ENCODE measurements around the gene LCN12. TPM values are rescaled to one million over a fixed set of nuclear protein-coding genes. Genes with fewer than 3 reads are reported as not detected.

Gene LCN12
- polyA plus RNA-seq, 1 donor from 2014 or later: 2.9 TPM

- Histone ChIP-seq H3F3A (ENCODE audit: insufficient read depth, low read length, poor library complexity, severe bottlenecking) (no peaks in the 10 kb centered on the region), H3K4me2 (ENCODE audit: low read length) (no peak overlapping the region), H3K4me3 (ENCODE audit: low read length) (no peak overlapping the region), H2AFZ (ENCODE audit: low read depth, low read length) (no peak overlapping the region), H4K20me1 (ENCODE audit: insufficient read depth) (no peaks in the 10 kb centered on the region), H3K9me3 (ENCODE audit: low read length) (no peaks in the 10 kb centered on the region), H3K79me2 (replicated peaks; ENCODE audit: insufficient read depth, low read length) (no peaks in the 10 kb centered on the region), H3K9ac (ENCODE audit: low read length) (no peak overlapping the region), H3K9me2 (ENCODE audit: insufficient read depth, low read length) (no peaks in the 10 kb centered on the region), H3K27ac (ENCODE audit: low read length) (no peak overlapping the region), H3K36me3 (ENCODE audit: insufficient read depth, low read length) (no peaks in the 10 kb centered on the region), H3K27me3 (ENCODE audit: insufficient read depth, low read depth, low read length) (no peaks in the 10 kb centered on the region)
- TF ChIP-seq, protein P1, sequence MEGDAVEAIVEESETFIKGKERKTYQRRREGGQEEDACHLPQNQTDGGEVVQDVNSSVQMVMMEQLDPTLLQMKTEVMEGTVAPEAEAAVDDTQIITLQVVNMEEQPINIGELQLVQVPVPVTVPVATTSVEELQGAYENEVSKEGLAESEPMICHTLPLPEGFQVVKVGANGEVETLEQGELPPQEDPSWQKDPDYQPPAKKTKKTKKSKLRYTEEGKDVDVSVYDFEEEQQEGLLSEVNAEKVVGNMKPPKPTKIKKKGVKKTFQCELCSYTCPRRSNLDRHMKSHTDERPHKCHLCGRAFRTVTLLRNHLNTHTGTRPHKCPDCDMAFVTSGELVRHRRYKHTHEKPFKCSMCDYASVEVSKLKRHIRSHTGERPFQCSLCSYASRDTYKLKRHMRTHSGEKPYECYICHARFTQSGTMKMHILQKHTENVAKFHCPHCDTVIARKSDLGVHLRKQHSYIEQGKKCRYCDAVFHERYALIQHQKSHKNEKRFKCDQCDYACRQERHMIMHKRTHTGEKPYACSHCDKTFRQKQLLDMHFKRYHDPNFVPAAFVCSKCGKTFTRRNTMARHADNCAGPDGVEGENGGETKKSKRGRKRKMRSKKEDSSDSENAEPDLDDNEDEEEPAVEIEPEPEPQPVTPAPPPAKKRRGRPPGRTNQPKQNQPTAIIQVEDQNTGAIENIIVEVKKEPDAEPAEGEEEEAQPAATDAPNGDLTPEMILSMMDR (IDR thresholded peaks at IDR 0.05; ENCODE audit: poor library complexity, severe bottlenecking): no peak
- no peak for TF ChIP-seq REST (IDR thresholded peaks at IDR 0.05; ENCODE audit: borderline replicate concordance)
- TF ChIP-seq MXI1 (conservative IDR thresholded peaks at IDR 0.05; ENCODE audit: poor library complexity, severe bottlenecking): no peak
- TF ChIP-seq EP300 (conservative IDR thresholded peaks at IDR 0.05; ENCODE audit: poor library complexity, severe bottlenecking): no peak
- no peak for TF ChIP-seq SMC3 (conservative IDR thresholded peaks at IDR 0.05; ENCODE audit: poor library complexity)
Observed at GRCh38 chr9:136960212-136960937, 8.3 kb downstream of the LCN12 start.

DNA sequence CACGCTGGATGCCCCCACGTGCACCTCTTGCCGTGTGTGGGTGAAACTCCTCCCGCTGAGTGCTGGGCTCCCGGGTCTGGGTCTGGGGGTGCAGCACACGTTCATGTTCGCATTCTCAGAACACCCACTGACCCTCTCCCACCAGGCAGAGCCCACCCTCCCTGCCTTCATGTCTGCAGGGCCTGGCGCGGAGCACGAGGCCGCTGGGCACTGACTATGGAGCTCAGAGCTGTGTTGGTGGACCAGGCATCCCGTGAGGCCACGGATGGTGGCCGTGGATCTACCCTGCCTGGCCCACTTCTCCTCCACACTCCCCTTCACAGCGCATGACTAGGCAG is 8.8 kb downstream of the LCN12 start:
- Histone ChIP-seq H3K9me2 (ENCODE audit: insufficient read depth, low read length) (no peaks in the 10 kb centered on the region), H3K79me2 (replicated peaks; ENCODE audit: insufficient read depth, low read length) (no peaks in the 10 kb centered on the region), H3K4me2 (ENCODE audit: low read length) (no peak overlapping the region), H3K27me3 (ENCODE audit: insufficient read depth, low read depth, low read length) (no peaks in the 10 kb centered on the region), H3K4me3 (ENCODE audit: low read length) (no peak overlapping the region), H3K9ac (ENCODE audit: low read length) (no peak overlapping the region), H3K9me3 (ENCODE audit: low read length) (no peaks in the 10 kb centered on the region), H4K20me1 (ENCODE audit: insufficient read depth) (no peaks in the 10 kb centered on the region), H3F3A (ENCODE audit: insufficient read depth, low read length, poor library complexity, severe bottlenecking) (no peaks in the 10 kb centered on the region), H3K36me3 (ENCODE audit: insufficient read depth, low read length) (no peaks in the 10 kb centered on the region), H3K27ac (ENCODE audit: low read length) (no peak overlapping the region), H2AFZ (ENCODE audit: low read depth, low read length) (no peak overlapping the region)
- TF ChIP-seq MXI1 (conservative IDR thresholded peaks at IDR 0.05; ENCODE audit: poor library complexity, severe bottlenecking) (no peak), SMC3 (conservative IDR thresholded peaks at IDR 0.05; ENCODE audit: poor library complexity) (no peak), EZH2 (IDR thresholded peaks at IDR 0.05; ENCODE audit: borderline replicate concordance, insufficient read depth, low read length, poor library complexity, severe bottlenecking) (no peak), REST (IDR thresholded peaks at IDR 0.05; ENCODE audit: borderline replicate concordance) (no peak), RAD21 (conservative IDR thresholded peaks at IDR 0.05) (no peak), TAF1 (IDR thresholded peaks at IDR 0.05; ENCODE audit: low read depth) (no peak), EP300 (conservative IDR thresholded peaks at IDR 0.05; ENCODE audit: poor library complexity, severe bottlenecking) (no peak), POLR2AphosphoS5 (IDR thresholded peaks at IDR 0.05) (no peak)
- TF ChIP-seq, protein P1 (IDR thresholded peaks at IDR 0.05; ENCODE audit: poor library complexity, severe bottlenecking): no peak

All from neural cell (in vitro differentiated cells).